Spleen (tissue), 11 donors: ENCODE measurements around the gene BCAS4. TPM values are rescaled to one million over a fixed set of nuclear protein-coding genes. Genes with fewer than 3 reads are reported as not detected.

ENCODE experiments used
- DNase-seq: peaks from one replicate; pipeline ENCODE4 v3.0.0-alpha.2; 2020
- H3K27ac ChIP-seq, 8 donors: fragments of 200-600 bp; sonication (generic) in 7 of 8; 1 replicate in 4 of 8; 2 replicates in 4 of 8; pipeline versions ENCODE4 v1.5.0 to v1.8.0; 2016 to 2021; ENCODE audit warnings: inconsistent platforms in 4 of 8, mild to moderate bottlenecking in 4 of 8, moderate library complexity in 1 of 8
- H3K27me3 ChIP-seq, 7 donors: fragments of 200-600 bp; sonication (generic) in 6 of 7; replicated peaks in 1 of 7; 1 replicate in 4 of 7; 2 replicates in 3 of 7; pipeline versions ENCODE4 v1.5.0 to v1.8.0; 2016 to 2021; ENCODE audit warnings: inconsistent platforms in 3 of 7, mild to moderate bottlenecking in 1 of 7
- H3K36me3 ChIP-seq, 6 donors: fragments of 200-600 bp; sonication (generic) in 5 of 6; 1 replicate in 4 of 6; 2 replicates in 2 of 6; pipeline versions ENCODE4 v1.5.0 to v1.8.0; 2016 to 2021; ENCODE audit warnings: inconsistent platforms in 2 of 6
- H3K4me1 ChIP-seq, 6 donors: fragments of 200-600 bp; sonication (generic) in 5 of 6; 1 replicate in 3 of 6; 2 replicates in 3 of 6; pipeline versions ENCODE4 v1.5.0 to v1.8.0; 2016 to 2021; ENCODE audit warnings: inconsistent platforms in 3 of 6
- H3K4me3 ChIP-seq, 8 donors: fragments of 200-600 bp; sonication (generic) in 7 of 8; 1 replicate in 4 of 8; 2 replicates in 4 of 8; pipeline versions ENCODE4 v1.5.0 to v1.8.0; 2016 to 2021; ENCODE audit warnings: inconsistent platforms in 4 of 8, mild to moderate bottlenecking in 4 of 8, moderate library complexity in 2 of 8
- H3K9me3 ChIP-seq, 8 donors: fragments of 200-600 bp; sonication (generic) in 7 of 8; 1 replicate in 4 of 8; 2 replicates in 4 of 8; pipeline versions ENCODE4 v1.5.0 to v1.8.0; 2016 to 2021; ENCODE audit warnings: inconsistent platforms in 4 of 8
- CTCF ChIP-seq, 11 experiments: fragments of 200-600 bp in 7 of 11; fragments of 450-650 bp in 4 of 11; sonication (generic) in 4 of 11; IDR thresholded peaks in 8 of 11; conservative IDR thresholded peaks in 3 of 11; 1 replicate in 7 of 11; 2 replicates in 4 of 11; pipeline versions ENCODE4 v1.4.0 to v1.8.0; 2016 to 2021; ENCODE audit warnings: antibody characterized with exemption in 11 of 11, inconsistent platforms in 4 of 11, mild to moderate bottlenecking in 1 of 11
- POLR2A ChIP-seq, 3 donors: fragments of 450-650 bp; IDR thresholded peaks; one replicate each; pipeline ENCODE4 v1.5.1; 2017; ENCODE audit warnings: antibody characterized with exemption in 3 of 3, mild to moderate bottlenecking in 1 of 3
- POLR2AphosphoS5 ChIP-seq, 3 donors: sonication (generic); formaldehyde crosslinking; IDR thresholded peaks; one replicate each; pipeline ENCODE4 v1.5.1; 2017; ENCODE audit warnings: antibody characterized with exemption in 3 of 3
- WGBS, 5 donors: extraction: QIAGEN DNeasy Blood & Tissue Kit in 3 of 5; methylation state at CpG; one replicate each; pipeline versions ENCODE4 v1.1.5 to v1.1.7; 2013 to 2018; 5-methylcytosine and 5-hydroxymethylcytosine counted together
- intact Hi-C: fragments of 100-400 bp; cut with DNase I; formaldehyde crosslinking; loops from one replicate; pipeline ENCODE4 v1.15.0; 2023; ENCODE audit warnings: low total_unique reads
- polyA plus RNA-seq, 3 donors: library from polyadenylated mRNA; stranded (reverse); fragments of 200-250 nt; gene quantifications; one replicate each; pipeline ENCODE4 v1.2.1, GENCODE V29; 2013
- total RNA-seq, 7 donors: library from RNA; depleted of rRNA in 3 of 7; stranded (reverse); fragments of >200 nt in 3 of 7; fragmentation: NEBNext Ultra II Directional in 4 of 7; extraction: Animal tissue kit (Norgen Biotek cat#: 25700) in 4 of 7; gene quantifications; one replicate each; pipeline versions ENCODE4 v1.1.0 to v1.2.1, GENCODE V29; 2016 to 2021
- donor health status: healthy with polysubstance abuse.
- donor health status: DM: no; HTN: no; CAD: no; lungs with moderate emphysema.
- donor health status: DM: no; HTN: no; CAD: no.
- donor health status: Bipolar disorder and iron deficiency.
- donor health status: healthy.
- donor health status: DM: no; HTN: no; CAD: no.
- donor health status: DM: yes; HTN: yes; CAD: no.

The BCAS4 gene
- total and polyA plus RNA-seq, 10 donors, result 11.8 to 33.3 (median 19.7) TPM

GRCh38 chr20:50786703-50787102 lies 8.2 kb upstream of the BCAS4 start:
- no peaks in the 10 kb centered on the region for H3K36me3 ChIP-seq
- intact Hi-C loops, result no loop called here
- DNase-seq, result peak; percentile 22
- H3K27me3 ChIP-seq, result no peaks in the 10 kb centered on the region
- H3K9me3 ChIP-seq, result no peaks in the 10 kb centered on the region
- no peak overlapping the region for H3K27ac ChIP-seq
- 84 to 96% (median 94%) methylated on average over 9 of the region's 9 CpGs for WGBS, 5 donors
- no peak for TF ChIP-seq POLR2AphosphoS5 (IDR thresholded peaks at IDR 0.05)
- TF ChIP-seq CTCF (IDR thresholded peaks at IDR 0.05 in 8 of 11, conservative IDR thresholded peaks at IDR 0.05 in 3 of 11), result no peak
- TF ChIP-seq POLR2A (IDR thresholded peaks at IDR 0.05), result no peak
- H3K4me1 ChIP-seq, result peaks cover 0 to 23% (median 12%) of the 10 kb centered on the region in 6 donors
- no peak overlapping the region for H3K4me3 ChIP-seq

GRCh38 chr20:50787181-50787580 lies 7.7 kb upstream of the BCAS4 start:
- Histone ChIP-seq H3K9me3 (no peaks in the 10 kb centered on the region), H3K4me3 (no peak overlapping the region), H3K27me3 (no peaks in the 10 kb centered on the region), H3K4me1 (peaks cover 0 to 23% (median 12%) of the 10 kb centered on the region in 6 donors), H3K36me3 (no peaks in the 10 kb centered on the region), H3K27ac (no peak overlapping the region)
- TF ChIP-seq POLR2AphosphoS5 (IDR thresholded peaks at IDR 0.05), result no peak
- TF ChIP-seq POLR2A (IDR thresholded peaks at IDR 0.05), result no peak
- no peak for TF ChIP-seq CTCF (IDR thresholded peaks at IDR 0.05 in 8 of 11, conservative IDR thresholded peaks at IDR 0.05 in 3 of 11)
- intact Hi-C loops, result no loop called here
- no peak for DNase-seq
- WGBS, 5 donors, result 81 to 96% (median 93%) methylated on average over 2 of the region's 2 CpGs

GRCh38 chr20:50788045-50788991 lies 6.5 kb upstream of the BCAS4 start:
- WGBS, 5 donors, result 63 to 70% (median 64%) methylated on average over 18 of the region's 18 CpGs
- H3K27ac ChIP-seq, result peak overlapping the region in 5 of 8 donors; percentile 24 to 47 (median 36)
- no peak overlapping the region for H3K4me3 ChIP-seq
- no peaks in the 10 kb centered on the region for H3K36me3 ChIP-seq
- no peaks in the 10 kb centered on the region for H3K9me3 ChIP-seq
- H3K27me3 ChIP-seq, result no peaks in the 10 kb centered on the region
- peaks cover 0 to 23% (median 12%) of the 10 kb centered on the region in 6 donors for H3K4me1 ChIP-seq
- TF ChIP-seq POLR2A (IDR thresholded peaks at IDR 0.05) (no peak), POLR2AphosphoS5 (IDR thresholded peaks at IDR 0.05) (no peak), CTCF (IDR thresholded peaks at IDR 0.05 in 8 of 11, conservative IDR thresholded peaks at IDR 0.05 in 3 of 11) (no peak)
- peak; percentile 35 for DNase-seq
- intact Hi-C loops, result no loop called here
